NCI-H226 (cell line): ENCODE results near the gene SULT1B1.

ENCODE experiments used
- DNase-seq: peaks from one replicate; pipeline ENCODE4 v3.0.0-alpha.2; 2015

SULT1B1 gene

DNA sequence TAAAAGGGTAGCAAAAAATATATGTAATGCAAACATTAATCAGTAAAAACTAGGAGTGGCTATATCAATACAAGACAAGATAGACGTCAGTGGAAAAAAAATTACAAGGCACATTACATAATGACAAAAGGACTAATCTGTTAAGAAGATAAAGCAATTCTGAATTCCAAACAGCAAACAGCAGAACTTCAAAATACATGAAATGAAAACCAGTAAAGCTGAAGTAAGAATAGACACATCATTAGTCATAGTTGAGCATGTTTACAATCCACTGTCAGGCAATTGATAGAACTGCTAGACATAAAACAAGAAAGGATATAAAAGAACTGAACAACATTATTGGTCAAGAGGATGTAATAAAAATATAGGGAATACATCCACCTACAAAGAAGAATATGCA, 12.2 kb downstream of the SULT1B1 start:
- DNase-seq = peak; percentile 47

DNA sequence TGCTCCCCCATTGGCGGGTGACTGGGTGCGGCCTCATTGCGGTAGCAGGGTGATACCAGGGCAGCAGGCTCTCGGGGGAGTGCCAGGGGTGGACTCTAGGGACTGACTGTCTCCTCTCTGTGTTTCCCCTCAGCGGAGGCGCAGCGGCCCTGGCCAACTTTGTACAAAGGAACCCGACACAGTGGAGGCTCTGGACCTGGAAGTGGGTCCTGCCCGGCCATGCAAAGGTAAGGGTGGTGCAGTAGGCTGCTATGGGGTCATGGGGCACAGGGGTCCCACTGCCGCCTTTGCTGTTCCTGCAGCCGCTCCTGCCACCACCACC, 16.3 kb downstream of the SULT1B1 start:
- no peak for DNase-seq

DNA sequence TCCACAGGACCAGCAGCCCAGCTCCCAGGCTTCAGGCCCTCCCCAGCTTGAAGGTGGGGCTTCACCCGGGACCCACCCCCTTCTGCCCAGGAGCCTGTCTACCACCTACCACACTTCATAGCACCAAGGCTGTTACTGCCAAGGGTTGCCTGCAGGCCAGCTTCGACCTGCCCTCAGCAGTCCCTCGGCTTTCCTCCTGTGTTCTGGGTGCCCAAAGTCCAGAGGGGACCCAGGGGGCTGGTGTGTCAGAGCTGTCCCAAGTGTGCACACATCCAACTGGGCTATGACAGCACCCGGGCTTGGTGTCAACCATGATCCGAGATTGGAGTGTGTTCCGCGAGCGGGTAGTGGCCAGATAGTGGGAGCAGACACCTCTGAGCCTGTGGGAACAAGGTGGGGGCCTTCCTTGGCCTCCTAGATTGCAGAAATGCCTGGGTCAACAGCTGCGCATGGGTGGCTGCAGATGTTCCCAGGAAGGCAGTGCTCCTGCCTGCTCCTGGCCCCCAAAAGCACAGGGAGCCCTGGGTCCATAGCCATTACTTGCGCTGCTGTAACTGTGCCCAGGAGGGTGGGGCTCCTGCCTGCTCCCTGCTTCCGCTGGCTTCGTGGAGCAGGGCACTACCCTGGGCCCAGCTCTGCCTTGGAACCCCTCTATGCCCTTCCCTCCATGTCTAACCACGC, 16.8 kb downstream of the SULT1B1 start:
- DNase-seq = no peak

DNA sequence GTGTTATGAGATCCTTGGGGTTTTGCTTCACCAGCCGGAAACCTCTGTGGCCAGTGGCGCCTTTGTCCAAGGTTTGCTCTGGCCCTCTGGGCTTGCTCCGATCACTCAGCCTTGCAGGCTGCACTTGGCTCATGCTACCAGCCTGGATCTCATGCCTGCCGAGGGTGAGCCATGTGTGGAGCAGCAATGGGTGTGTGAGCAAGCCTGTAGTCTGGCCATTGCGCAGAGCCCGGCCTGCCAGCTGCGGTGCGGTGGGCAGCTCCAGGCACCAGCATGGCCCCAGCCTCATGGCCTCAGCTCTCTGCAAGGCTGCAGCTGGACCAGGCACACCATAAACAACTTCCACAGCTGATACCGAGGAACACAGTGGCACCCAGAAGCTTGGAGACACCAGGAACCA, 17.8 kb downstream of the SULT1B1 start:
- no peak for DNase-seq

DNA sequence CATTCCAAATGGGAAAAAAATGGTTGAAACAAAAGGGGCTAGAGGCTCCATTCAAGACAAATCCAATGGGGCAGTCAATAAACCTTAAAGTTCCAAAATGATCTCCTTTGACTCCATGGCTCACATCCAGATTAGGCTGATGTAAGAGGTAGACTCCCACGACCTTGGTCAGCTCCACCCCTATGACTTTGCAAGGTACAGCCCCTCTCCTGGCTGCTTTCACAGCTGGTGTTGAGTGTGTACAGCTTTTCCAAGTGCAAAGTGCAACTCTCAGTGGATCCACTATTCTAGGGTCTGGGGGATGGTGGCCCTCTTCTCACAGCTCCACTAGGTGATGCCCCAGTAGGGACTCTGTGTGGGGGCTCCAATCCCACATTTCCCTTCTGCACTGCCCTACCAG, 21.5 kb downstream of the SULT1B1 start:
- DNase-seq = no peak

DNA sequence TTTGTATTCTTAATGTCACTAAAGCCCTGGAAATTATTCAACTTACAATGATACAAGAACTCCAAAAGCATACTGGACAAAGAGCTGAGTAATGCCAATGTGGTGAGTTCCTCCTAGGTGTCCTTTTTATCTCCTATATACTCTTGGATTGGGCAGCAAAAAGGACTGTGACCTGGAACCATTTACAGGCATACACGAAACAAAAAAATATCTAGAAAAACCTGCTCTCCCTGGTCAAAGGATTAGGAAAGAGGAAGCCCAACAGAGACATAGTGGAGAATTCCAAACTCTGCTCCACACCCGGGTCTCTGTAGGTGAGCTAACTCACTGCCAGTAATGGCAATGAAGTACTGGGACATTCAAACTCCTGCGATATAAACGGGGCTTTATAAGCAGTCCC, 25.3 kb downstream of the SULT1B1 start:
- DNase-seq = no peak

DNA sequence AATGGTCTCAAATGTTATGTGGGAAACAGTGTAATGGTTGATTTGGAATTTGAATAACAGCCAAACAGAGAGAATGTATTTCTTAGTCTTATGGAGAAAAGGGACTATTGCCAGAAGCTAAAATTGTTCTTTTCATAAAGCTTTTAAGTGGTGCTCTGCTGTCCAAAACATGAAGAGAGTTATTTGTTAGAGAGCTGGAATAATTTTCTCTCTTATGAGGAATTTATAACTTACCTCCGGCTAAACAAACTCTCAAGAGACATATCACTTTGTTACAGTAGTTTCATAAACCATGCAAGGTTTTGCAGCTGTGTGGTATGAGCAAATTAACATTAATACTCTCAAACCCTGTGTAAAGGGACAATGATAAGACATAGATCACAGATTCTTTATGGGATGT, 28.6 kb downstream of the SULT1B1 start:
- no peak for DNase-seq

DNA sequence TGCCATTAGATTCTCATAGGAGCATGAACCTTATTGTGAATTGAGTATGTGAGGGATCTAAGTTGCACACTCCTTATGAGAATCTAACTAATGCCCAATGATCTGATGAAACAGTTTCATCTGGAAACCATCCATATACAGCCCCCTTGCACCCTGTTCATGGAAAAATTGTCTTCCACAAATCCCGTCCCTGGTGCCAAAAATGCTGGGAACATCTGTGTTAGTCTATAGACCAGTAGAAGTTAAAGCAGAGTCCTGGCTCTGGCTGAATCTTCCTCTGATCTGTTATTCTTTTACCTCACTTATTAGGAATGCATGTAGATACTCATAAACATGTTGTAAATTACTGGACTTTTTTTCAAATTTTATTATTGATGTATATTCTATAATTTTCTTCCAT, 29.2 kb downstream of the SULT1B1 start:
- no peak for DNase-seq

DNA sequence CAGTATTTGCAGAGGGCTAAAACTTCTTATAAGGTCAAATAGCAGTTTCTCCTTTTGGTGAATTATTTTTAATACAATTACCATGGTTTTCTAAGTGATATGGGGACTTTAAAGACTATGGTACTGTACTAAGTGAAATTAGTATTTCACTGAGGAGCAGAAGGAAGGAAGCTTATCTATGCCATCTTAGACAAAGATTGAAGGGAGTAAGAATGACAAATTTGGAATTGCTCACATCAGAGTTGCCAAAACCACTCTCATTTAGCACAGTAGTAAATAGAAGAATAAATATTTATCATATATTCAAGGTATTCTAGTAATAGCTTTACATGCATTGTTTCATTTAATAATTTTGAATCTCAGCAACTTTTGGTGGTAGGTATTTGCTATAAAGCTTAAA, 30.4 kb downstream of the SULT1B1 start:
- DNase-seq = no peak

DNA sequence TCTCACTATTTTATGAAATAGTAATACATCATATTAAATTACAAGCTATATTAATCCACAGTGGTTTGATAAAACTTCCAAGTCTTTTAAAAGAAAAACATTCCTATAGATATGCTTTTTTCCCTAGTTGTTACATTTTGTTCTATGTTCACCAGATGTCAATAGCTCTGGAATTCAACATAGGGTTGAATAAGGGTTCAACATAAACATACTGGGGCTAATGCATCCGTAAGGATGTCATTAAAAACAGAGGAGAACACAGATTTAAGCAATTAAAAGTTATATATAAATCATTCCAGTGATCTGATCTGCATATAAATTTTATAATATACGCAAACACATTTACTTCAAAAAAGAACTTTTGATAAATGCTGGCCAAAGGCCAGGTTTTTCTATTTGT, 32.5 kb downstream of the SULT1B1 start:
- no peak for DNase-seq

DNA sequence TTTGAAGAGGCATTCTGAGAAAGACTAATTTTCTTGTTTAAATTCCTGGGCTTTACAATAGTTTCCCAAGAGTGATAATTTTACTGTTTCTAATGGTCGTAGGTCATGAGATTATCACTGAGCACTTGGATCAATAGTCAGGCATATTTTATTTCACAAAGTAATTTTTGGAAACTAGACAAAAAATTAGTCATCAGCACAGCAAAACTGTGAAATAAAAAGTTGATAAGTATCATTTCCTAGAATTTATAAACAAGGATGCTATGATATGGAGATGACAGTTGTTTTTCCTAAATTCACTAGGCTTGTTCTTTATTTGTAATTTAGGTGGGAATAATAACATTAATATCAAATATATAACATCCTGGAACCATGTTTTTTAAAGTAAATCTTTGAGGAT, 33.0 kb downstream of the SULT1B1 start:
- DNase-seq = no peak

DNA sequence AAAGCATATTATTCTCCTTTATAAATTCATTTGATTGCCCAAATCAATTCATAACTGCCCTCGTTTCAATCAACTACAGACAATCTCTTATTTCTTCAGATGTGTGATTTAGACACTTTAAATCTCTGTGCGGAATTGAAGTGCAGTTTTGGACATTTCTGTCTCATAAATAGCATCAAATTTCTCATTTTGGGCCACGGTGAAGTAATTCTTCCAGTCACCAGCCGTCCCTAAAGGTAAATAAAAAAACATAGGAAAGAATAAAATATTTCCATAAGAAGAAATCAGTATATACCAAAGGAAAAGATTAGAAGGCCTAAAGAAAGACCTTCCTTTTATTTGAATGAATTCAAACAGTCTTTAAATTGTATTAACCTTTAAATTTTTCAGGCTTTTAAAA, 33.4 kb downstream of the SULT1B1 start:
- no peak for DNase-seq

DNA sequence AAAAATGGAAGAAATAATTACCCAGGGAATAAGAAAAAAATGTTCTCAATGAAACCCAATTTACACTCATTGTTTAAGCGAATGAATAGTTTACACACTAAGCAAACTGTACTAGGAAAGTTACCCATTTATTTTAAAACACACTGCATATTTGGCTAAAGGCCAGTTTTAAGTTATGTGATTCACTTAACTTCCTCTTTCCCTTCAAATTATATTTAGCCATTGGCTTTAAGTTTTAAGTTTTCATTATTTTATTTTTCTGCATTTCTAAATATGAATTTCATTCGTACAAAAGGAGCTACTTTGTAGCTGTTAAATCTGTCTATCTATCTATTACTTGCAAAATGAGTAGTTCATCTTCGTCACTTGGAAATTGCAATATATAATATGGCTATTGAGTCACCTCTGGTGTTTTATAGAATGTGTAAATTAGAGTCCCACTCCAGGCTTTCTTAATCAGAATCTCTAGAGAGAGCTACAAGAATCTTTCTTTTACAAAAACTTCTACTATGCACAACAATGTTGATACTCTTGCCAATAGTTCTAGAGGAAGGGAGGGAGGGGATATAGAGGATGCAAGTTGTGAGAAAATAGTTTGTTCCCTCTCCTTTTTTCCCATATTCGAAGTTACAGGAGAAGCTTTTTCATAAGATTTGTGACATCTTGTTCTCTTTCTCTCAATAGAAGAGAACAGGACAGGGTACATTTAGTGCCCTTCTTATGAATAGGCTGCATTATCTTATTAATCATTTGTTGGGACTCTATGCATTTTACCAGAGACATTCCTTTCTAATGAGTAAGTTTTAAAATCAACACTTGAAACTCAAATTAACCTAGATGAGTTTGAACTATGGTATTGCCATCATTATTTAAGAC, 41.8 kb downstream of the SULT1B1 start:
- no peak for DNase-seq

DNA sequence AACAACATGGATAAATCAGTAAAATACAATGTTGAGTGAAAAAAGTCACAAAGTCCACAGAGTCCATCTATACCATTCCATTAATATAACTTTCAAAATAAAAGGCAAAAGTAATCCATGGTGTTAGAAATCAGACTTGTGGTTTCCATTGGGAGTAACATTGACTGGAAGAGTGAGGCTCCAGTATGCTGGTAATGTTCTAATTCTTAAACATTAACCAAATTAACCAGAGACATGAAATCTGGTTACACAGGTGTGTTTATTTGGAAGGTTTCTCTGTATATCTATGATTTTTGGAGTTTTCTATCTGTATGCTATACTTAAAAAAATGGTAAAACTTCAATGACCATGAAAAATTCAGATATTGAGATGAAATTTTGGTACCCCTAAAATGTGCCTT, 42.6 kb downstream of the SULT1B1 start:
- no peak for DNase-seq

DNA sequence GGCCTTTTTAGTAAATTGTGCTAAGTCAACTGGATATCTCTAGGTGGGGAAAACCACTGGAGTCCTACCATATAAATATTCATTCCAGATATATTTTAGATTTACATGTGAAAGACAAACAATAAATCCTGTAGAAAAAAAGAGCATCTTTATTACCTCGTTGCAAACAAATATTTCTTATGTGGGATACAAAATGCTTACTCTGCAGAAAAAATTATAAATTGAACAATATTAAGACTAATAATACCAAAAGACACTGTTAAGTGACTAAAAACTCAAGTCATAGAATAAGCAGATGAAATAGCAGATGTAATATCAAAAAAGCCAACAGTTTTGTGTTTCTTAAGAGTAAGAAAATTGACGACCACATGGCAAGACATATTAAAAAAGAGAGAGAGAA, 43.8 kb downstream of the SULT1B1 start:
- DNase-seq = no peak

DNA sequence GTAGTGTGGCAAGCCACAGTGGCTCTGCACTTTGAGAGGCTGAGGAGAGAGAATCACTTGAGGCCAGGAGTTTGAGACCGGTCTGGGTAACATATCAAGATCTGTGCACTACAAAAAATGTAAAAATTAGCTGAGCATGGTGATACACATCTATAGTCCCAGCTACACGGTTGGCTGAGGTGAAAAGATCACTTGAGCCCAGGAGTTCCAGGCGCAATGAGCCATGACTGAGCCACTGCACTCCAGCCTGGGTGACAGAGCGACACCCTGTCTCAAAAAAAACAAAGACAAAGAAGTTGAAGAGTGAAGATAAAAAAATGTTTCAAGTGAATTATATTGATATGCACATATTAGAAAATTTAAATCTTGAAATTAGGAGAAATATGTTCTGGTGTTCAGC, 46.3 kb downstream of the SULT1B1 start:
- DNase-seq = no peak

DNA sequence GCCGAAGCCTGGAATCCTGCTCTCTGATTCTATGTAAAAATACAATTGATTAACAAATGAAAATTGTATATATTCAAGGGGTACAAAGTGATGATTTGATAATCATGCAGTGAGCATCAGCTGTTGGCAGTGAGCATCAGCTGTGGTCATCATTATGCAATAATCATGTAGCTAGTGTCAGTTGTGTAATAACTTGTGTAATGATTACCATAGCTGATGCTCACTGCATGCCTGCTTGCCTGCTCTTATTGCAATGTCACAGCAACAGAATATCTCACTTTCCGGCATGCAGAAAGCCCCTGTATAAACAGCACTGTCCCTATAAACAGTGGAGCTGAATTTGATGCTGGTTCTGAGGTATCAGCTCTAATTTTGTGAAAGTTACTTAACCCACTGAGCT, 46.8 kb downstream of the SULT1B1 start:
- DNase-seq = peak; percentile 4

DNA sequence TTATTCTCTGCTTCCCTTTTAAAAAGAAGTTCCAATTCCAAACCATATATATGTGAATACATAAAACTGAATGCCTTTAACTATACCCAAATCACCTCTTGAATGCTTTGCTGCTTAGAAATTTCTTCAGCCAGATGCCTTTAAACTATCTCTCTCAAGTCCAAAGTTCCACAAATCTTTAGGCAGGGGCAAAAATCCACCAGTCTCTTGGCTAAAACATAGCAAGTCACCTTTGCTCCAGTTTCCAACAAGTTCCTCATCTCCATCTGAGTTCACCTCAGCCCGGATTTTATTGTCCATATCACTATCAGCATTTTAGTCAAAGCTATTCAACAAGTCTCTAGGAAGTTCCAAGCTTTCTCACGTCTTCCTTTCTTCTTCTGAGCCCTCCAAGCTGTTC, 49.8 kb downstream of the SULT1B1 start:
- DNase-seq = no peak

DNA sequence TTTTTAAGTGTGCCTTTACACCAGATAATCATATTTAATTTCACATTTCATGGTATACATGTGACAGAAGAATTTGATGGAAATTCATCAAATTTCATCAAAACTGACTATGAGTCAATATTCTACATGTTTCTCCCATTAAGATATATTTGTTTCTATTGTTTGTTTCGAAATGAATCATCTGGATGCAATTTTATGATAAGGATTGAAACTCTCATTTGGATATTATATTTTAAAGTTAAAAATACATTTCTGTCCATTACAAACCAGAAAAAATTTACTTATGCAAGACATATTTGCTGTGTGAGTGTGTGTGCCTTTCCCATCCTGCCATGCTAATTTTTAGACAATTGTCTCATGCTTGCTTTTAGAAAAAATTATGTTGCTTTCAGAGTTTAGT, 52.2 kb downstream of the SULT1B1 start:
- DNase-seq = no peak

DNA sequence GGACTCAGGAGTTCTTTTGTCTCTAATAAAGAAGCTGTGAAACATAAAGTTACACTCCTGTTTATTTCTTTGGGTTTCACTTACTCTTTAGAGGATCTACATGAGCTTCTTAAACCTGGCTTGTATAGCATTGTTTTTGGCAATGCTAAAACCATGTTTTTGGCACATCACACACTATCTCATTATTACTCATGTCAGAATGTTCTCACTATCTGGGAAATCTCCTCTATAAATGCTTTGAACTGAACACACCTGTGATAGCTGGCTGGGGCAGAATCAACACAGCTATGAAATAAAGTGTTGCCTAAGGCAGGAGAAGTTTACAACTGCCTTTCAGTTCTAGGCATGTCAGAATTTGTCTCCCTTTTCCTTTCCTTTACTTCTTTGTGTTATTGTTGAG, 52.6 kb downstream of the SULT1B1 start:
- peak; percentile 4 for DNase-seq

DNA sequence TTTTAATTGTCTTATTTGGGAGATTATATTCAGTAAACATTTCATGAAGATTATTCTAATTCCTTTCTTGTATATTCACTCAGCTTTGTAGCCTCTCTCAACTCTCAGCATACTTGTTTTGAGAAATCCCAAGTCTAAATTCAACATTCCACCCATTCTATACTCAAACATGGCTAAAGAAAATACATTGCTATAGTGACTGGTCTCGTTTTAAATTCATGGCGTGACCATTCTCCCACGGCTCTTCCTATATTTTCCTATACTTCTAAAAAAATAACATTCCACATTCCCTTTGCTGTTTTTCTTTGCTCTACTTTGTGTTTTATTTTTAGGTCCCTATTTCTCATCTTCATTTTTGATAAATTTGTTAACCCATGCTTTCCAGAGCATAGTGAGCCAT, 58.2 kb downstream of the SULT1B1 start:
- no peak for DNase-seq

DNA sequence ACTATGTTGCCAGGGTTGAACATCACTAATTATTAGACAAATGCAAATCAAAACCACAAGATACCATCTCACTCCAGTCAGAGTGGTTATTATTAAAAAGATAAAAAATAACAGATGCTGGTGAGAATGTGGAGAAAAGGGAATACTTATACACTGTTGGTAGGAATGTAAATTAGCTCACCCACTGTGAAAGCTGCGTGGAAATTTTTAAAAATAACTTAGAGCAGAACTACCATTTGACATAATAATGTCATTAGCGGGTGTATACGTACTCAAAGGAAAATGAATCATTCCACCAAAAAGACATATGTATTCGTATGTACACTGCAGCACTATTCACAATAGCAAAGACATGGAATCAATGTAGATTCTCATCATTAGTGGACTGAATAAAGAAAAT, 58.7 kb downstream of the SULT1B1 start:
- no peak for DNase-seq

DNA sequence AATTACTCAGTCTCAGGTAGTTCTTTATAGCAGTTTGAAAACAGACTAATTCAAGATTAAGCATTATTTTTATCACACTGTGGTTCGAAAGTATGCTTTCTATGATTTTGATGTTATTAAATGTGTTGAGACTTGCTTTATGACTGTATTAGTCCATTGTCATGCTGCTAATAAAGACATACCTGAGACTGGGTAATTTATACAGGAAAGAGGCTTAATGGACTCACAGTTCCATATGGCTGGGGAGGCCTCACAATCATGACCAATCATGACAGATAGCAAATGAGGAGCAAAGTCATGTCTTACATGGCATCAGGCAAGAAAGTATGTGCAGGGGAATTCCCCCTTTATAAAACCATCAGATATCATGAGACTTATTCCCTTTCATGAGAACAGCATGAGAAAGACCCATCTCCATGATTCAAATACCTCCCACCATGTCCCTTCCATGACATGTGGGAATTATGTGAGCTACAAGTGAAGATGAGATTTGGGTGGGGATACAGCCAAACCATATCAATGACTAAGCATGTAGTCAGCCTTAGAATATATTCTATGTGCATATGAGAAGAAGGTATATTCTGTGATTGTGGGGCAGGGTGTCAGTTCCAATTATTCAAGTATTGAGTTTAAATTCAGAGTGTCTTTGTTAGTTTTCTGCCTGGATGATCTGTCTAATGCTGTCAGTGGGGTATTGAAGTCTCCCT, 62.7 kb downstream of the SULT1B1 start:
- DNase-seq = no peak

DNA sequence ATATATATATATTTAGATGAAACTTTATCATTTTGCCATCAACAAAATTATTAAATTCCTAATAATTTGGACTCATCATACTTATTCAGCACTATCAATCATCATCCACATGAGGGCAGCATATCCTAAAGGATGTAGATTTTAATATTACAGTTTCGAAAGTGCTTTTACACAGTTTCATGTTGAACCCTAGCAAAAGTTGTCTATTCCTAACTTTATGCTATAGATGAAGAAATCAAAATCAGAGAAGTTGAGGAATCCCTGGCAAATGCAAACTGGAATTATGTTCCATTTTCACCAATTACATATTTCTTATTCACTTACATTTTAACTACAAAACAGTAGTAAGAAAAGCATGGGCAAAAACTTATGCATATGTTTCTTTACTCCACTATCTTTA, 70.8 kb downstream of the SULT1B1 start:
- DNase-seq = no peak
